ENCODE results near the gene KISS1R.
"Not testable (repeated sequence)": the region's sequence is repeated elsewhere in the genome, so short reads cannot be mapped to it uniquely, and the experiment has no call there.

Gene KISS1R

GRCh38 chr19:881385-882071 is 35.6 kb upstream of the KISS1R start:
- DNase-seq (ENCODE audit: low spot score): no peak

GRCh38 chr19:882871-883497 is 34.1 kb upstream of the KISS1R start:
- DNase-seq (ENCODE audit: low spot score): no peak

GRCh38 chr19:883661-884211 is 33.4 kb upstream of the KISS1R start:
- DNase-seq (ENCODE audit: low spot score): no peak

- DNase-seq (ENCODE audit: low spot score): no peak
These were observed 32.5 kb upstream of the KISS1R start for GRCh38 chr19:884420-885211.

DNA sequence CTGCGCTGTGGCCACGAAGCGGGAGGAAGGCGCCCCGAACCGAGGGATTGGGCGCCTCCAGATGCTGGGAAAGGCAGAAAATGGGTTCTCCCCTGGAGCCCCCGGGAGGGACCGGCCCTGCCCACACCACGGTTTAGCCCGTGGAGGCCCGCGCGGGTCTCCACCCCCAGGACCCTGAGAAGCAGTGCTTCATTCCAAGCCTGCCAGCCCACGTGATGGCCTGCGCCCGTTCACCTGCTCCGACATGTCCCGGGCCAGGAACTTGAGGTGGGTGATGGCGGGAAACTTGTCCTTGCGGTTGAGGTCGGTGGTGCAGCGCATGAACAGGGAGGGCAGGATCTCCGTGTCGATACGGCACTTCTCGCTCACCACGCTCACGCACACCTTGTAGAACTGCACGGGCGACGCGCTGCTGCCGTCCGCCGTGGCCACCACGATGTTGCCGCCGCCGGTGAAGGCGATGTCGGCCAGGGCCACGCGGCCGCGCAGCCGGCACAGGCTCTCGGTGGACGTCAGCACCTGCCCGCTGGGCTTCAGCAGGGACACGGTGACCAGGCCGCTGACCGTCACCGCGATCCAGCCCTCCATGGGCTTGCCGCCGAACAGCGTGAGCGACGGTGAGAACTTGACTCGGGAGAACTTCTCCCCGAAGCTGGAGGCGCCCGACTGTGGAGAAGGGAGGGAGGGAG is 31.5 kb upstream of the KISS1R start:
- DNase-seq (ENCODE audit: low spot score): no peak

GRCh38 chr19:887072-887471 is 30.1 kb upstream of the KISS1R start:
- no peak for DNase-seq (ENCODE audit: low spot score)

DNA sequence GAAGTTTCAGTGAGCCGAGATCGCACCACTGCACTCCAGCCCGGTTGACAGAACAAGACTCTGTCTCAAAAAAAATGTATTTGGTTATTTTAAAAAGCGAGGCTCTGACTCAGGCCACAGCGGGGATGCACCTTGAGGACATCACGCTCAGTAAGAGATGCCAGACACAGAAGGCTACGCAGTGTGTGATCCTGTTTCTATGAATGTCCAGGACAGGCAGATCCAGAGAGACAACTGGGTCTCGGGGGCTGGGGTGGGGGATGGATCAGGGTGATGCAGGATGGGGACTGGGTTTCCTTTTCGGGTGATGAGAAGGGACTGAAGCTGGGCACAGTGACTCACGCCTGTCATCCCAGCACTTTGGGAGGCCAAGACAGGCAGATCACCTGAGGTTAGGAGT is 29.5 kb upstream of the KISS1R start:
- DNase-seq (ENCODE audit: low spot score): no peak

DNA sequence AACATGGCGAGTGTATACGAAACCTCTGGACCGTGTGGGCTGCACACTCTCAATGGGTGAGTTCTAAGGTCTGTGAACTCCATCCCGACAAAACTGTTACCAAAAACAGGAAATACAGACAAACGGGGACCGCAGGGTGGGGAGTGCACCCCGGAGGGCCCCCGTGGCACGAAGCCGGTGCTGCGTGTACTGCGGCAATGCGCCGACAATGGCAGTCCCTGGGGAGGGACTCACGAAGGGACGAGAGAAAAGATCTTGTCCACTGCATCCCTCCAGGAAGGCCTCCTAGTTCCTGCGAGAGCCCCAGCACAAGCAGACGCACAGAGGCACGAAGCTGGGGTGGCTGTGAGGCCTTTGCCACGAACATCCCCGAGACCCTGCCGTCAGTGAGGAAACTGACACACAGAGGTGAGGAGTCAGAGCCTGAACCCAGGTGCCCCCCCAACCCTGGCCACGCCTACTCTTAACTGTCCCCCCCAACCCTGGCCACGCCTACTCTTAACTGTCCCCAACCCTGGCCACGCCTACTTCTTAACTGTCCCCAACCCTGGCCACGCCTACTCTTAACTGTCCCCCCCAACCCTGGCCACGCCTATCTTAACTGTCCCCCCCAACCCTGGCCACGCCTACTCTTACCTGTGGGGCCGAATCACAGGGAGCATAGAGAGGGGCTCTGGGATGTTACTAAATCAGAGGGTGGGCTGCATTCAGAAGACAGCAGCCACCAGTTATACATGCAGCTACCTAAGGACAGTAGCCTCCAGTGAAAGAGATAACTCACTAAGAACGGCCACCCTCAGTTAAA is 28.4 kb upstream of the KISS1R start:
- no peak for DNase-seq (ENCODE audit: low spot score)

DNA sequence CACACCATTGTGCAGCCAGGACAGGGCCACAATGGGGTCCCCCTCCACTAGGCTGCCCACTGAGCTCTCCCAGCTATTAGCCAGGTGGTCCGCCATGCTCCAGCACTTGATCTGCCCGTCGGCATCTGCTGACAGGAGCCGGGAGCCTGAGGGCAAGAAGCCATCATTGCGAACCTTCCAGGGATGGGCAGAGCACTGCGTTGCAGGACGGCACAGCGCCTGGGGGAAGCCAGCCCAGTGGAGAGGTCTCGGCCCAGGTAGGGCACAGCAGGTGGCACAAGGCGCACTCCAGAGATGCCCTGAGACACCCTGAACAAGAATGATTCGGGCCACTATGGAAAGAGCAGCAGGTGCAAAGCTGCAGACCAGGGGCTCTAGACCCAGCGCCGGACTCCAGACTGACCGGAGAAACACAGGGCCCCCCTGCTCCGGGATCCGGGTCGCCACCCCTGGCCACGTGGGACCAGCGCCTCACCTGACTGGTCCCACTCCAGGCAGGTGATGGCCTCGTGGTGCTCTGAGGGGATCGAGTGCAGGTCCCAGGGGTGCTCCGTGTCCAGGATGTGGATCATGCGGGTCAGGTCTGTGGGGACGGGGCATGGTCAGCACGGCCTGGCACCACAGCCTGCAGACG is 27.4 kb upstream of the KISS1R start:
- no peak for DNase-seq (ENCODE audit: low spot score)

DNA sequence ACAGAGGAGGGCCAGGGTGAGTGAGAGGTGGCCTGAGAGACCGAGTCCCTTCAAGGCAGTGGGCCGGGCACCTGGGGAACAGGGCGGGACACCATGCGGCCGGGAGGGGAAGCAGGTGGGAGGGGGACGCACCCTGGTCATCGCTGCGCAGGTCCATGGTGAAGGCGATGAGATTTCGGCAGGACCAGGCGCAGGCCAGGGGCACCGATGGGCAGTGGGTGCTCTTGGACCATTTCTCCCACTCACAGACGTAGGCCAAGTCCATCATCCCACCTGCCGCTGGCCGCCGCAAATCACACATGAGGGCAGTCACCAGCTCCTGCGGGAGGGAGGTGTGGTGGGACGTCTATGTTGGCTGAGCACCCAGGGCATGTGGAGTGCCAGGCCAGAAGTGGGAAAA is 26.3 kb upstream of the KISS1R start:
- no peak for DNase-seq (ENCODE audit: low spot score)

DNA sequence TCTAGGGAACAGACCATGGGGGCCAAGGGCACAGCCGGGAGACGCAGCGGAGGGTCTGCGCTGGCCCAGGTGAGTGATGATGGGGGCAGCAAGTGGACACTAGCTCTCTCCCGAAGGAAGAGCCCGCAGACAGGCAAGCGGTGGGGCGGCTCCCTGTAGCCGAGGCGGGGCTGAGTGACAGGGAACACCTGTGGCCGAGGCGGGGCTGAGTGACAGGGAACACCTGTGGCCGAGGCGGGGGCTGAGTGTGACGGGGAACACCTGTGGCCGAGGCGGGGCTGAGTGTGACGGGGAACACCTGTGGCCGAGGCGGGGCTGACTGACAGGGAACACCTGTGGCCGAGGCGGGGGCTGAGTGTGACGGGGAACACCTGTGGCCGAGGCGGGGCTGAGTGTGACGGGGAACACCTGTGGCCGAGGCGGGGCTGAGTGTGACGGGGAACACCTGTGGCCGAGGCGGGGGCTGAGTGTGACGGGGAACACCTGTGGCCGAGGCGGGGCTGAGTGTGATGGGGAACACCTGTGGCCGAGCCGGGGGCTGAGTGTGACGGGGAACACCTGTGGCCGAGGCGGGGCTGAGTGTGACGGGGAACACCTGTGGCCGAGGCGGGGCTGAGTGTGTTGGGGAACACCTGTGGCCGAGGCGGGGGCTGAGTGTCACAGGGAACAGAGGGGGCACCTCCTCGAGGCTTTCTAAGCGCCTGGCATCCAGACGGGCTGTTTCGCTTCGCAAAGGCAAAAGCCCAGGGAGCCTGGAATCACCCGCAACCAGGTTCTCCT is 25.5 kb upstream of the KISS1R start:
- DNase-seq (ENCODE audit: low spot score): not testable (repeated sequence)

- DNase-seq (ENCODE audit: low spot score): peak; percentile 45
These were observed 24.8 kb upstream of the KISS1R start for GRCh38 chr19:892243-892893.

GRCh38 chr19:892894-893689 is 24.0 kb upstream of the KISS1R start, which contains the start of the genes MED16 and RNU6-9:
Gene MED16, minus strand, starts transcription at chr19:893187. Its CDS starts 2,056 bp downstream, at chr19:891131.
Gene RNU6-9, plus strand, starts transcription at chr19:893484.
- DNase-seq (ENCODE audit: low spot score): peak; percentile 93

DNA sequence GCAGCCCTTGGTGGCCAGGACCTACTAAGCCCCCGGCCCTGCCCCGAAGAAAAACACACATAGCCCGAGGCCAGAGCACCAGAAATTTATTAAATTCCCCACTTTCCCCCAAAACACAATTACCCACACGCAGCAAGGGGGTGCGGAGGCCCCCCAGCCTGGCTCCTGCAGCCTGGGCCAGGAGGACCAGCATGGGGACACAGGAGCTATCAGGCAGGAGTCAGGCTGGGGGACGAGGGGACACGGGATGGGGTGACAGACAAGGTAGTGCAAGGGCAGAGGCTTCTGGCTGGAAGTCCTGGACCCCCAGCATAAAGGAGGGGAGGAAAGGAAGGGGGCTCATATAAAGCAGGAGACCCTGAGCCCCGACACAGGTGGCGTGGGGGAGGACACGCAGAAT is 20.7 kb upstream of the KISS1R start:
- DNase-seq (ENCODE audit: low spot score): no peak

GRCh38 chr19:896999-897398 is 20.1 kb upstream of the KISS1R start:
- no peak for DNase-seq (ENCODE audit: low spot score)

DNA sequence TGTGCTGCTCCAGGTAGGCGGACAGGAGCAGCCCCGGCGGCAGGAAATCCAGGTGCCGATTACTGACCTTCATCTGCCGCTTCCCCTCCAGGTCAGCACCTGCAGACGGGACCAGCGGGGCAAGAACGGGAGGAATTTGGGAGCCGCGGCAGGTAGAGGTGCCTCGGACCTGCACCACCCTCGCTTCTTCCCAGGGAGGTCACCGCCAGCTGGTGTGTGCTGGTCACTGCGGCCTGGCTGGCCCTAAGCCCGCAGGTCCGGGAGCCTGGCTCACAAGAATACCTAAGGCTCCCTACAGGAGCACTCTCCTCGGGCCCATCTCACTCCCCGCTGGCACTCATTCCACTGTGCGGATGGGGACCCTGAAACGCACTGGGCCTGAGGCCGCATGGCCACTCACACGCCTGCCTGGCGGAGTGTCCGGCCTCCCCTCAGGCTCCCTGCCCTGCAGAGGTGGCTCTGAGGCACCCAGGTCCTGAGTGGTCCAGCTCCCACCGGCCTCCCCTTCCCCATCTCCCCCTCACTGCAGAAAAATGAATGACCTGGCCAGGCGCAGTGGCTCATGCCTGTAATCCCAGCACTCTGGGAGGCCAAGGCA is 19.6 kb upstream of the KISS1R start:
- DNase-seq (ENCODE audit: low spot score): peak; percentile 66

DNA sequence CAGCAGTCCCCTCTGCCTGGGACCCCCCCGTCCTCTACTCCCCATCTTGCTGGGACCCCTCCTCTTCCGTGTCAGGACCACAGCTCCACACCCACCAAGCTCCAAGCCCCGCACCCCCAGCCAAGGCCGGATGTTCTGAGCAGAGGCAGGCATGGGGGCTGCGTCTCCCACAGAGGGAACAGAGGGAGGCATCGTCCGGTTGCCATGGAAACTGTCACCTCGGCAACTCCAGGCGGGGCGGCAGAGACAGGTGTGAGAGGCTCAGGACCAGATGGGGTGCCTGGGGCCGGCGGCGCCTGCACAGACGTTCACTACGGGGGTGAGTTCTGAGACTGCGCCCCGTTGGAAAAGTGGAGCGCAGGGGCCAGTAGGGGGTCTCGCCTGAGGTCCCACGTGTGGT is 18.5 kb upstream of the KISS1R start:
- DNase-seq (ENCODE audit: low spot score): no peak
